ENCODE data around the gene TCL1B.
"Not testable (repeated sequence)": the region's sequence is repeated elsewhere in the genome, so short reads cannot be mapped to it uniquely, and the experiment has no call there.

Gene TCL1B

GRCh38 chr14:95659990-95660385 lies 26.2 kb upstream of the TCL1B start:
- ChIA-PET POLR2A (no interaction called here), CTCF (interaction anchor here (0.8 to 1.3 kb wide), 4 partner anchors 14 to 114 kb away, joined by 3 to 9 read pairs (median 3); partner anchors contain the start of gene TCL1B)
- no peak for DNase-seq (ENCODE audit: extremely low spot score)
- TF ChIP-seq CTCF (IDR thresholded peaks at IDR 0.05; ENCODE audit: control extremely low read depth, extremely low read depth, low read depth, missing control alignments), result no peak

GRCh38 chr14:95660651-95661515 lies 25.3 kb upstream of the TCL1B start:
- TF ChIP-seq CTCF (IDR thresholded peaks at IDR 0.05; ENCODE audit: control extremely low read depth, extremely low read depth, low read depth, missing control alignments), result no peak
- CTCF ChIA-PET, result interaction anchor here (0.8 to 2.0 kb wide), 4 partner anchors 9 to 113 kb away, joined by 3 to 6 read pairs (median 4); no protein-coding TSS in a partner anchor
- no peak for DNase-seq (ENCODE audit: extremely low spot score)
- POLR2A ChIA-PET, result no interaction called here

GRCh38 chr14:95662376-95663186 lies 23.6 kb upstream of the TCL1B start:
- CTCF ChIA-PET, result interaction anchor here (0.9 to 3.6 kb wide), 9 partner anchors 8 to 63 kb away, joined by 3 to 15 read pairs (median 4); no protein-coding TSS in a partner anchor
- no peak for TF ChIP-seq CTCF (IDR thresholded peaks at IDR 0.05; ENCODE audit: control extremely low read depth, extremely low read depth, low read depth, missing control alignments)
- DNase-seq (ENCODE audit: extremely low spot score), result peak; percentile 51
- POLR2A ChIA-PET, result interaction anchor here (0.6 to 0.7 kb wide), 3 partner anchors 8 to 144 kb away, joined by 5 to 15 read pairs (median 6); no protein-coding TSS in a partner anchor

GRCh38 chr14:95663226-95663797 lies 22.9 kb upstream of the TCL1B start:
- ChIA-PET CTCF (interaction anchor here (0.9 to 3.6 kb wide), 7 partner anchors 9 to 52 kb away, joined by 3 to 15 read pairs (median 5); no protein-coding TSS in a partner anchor), POLR2A (interaction anchor here (0.6 kb wide), 2 partner anchors 9 to 145 kb away, joined by 6 to 15 read pairs; no protein-coding TSS in a partner anchor)
- peak; percentile 38 for DNase-seq (ENCODE audit: extremely low spot score)
- no peak for TF ChIP-seq CTCF (IDR thresholded peaks at IDR 0.05; ENCODE audit: control extremely low read depth, extremely low read depth, low read depth, missing control alignments)

GRCh38 chr14:95664066-95664465 lies 22.2 kb upstream of the TCL1B start:
- DNase-seq (ENCODE audit: extremely low spot score), result no peak
- ChIA-PET CTCF (interaction anchor here (0.9 to 3.6 kb wide), 6 partner anchors 11 to 61 kb away, joined by 3 to 15 read pairs (median 4); no protein-coding TSS in a partner anchor), POLR2A (no interaction called here)
- TF ChIP-seq CTCF (IDR thresholded peaks at IDR 0.05; ENCODE audit: control extremely low read depth, extremely low read depth, low read depth, missing control alignments), result no peak

- ChIA-PET CTCF (interaction anchor here (0.7 to 3.6 kb wide), 7 partner anchors 10 to 61 kb away, joined by 3 to 15 read pairs (median 3); no protein-coding TSS in a partner anchor), POLR2A (no interaction called here)
- DNase-seq (ENCODE audit: extremely low spot score), result peak; percentile 43
- no peak for TF ChIP-seq CTCF (IDR thresholded peaks at IDR 0.05; ENCODE audit: control extremely low read depth, extremely low read depth, low read depth, missing control alignments)
Measured at GRCh38 chr14:95664546-95664945, 21.7 kb upstream of the TCL1B start.

- POLR2A ChIA-PET, result interaction anchor here (1.0 kb wide), 1 partner anchor 49 kb away, joined by 4 read pairs; no protein-coding TSS in a partner anchor
- CTCF ChIA-PET, result interaction anchor here (0.9 to 3.6 kb wide), 6 partner anchors 9 to 27 kb away, joined by 3 to 15 read pairs (median 3); no protein-coding TSS in a partner anchor
- not testable (repeated sequence) for DNase-seq (ENCODE audit: extremely low spot score)
Measured at GRCh38 chr14:95665530-95665929, 20.7 kb upstream of the TCL1B start.

Data from GM10248 (cell line).